Esophagus squamous epithelium (tissue), 5 donors: Measurements from ENCODE around the gene HEPACAM2. TPM values are rescaled to one million over a fixed set of nuclear protein-coding genes. Genes with fewer than 3 reads are reported as not detected.

Experiments used
- DNase-seq: peaks from one replicate; lab custom pipeline; 2025; lab: John Stamatoyannopoulos, UW
- H3K27ac ChIP-seq, 4 donors: fragments of 200-600 bp; sonication (generic); one replicate each; pipeline ENCODE4 v1.5.1; 2016 to 2019; ENCODE audit warnings: mild to moderate bottlenecking in 1 of 4
- H3K27me3 ChIP-seq, 4 donors: fragments of 200-600 bp; sonication (generic); 1 replicate in 3 of 4; 2 replicates in 1 of 4; pipeline versions ENCODE4 v1.5.1 to v1.6.0; 2017 to 2021; ENCODE audit warnings: antibody characterized with exemption in 1 of 4
- H3K36me3 ChIP-seq, 3 donors: fragments of 200-600 bp; sonication (generic); one replicate each; pipeline ENCODE4 v1.5.1; 2016 to 2019
- H3K4me1 ChIP-seq, 3 donors: fragments of 200-600 bp; sonication (generic); one replicate each; pipeline ENCODE4 v1.5.1; 2017 to 2019
- H3K4me3 ChIP-seq, 4 donors: fragments of 200-600 bp; sonication (generic); 1 replicate in 3 of 4; 2 replicates in 1 of 4; pipeline ENCODE4 v1.5.1; 2016 to 2019; ENCODE audit warnings: mild to moderate bottlenecking in 2 of 4, moderate library complexity in 1 of 4
- H3K9me3 ChIP-seq, 3 donors: fragments of 200-600 bp; sonication (generic); one replicate each; pipeline ENCODE4 v1.5.1; 2016 to 2019
- POLR2A ChIP-seq, 4 donors: fragments of 450-650 bp; IDR thresholded peaks; one replicate each; pipeline ENCODE4 v1.6.1; 2017; ENCODE audit warnings: antibody characterized with exemption in 4 of 4, mild to moderate bottlenecking in 4 of 4, moderate library complexity in 3 of 4
- WGBS, 2 donors: methylation state at CpG; one replicate each; pipeline ENCODE4 v1.1.5; 2018; 5-methylcytosine and 5-hydroxymethylcytosine counted together
- intact Hi-C: fragments of 100-400 bp; cut with DNase I; formaldehyde crosslinking; loops from one replicate; pipeline ENCODE4 v1.15.0; 2022
- total RNA-seq, 4 donors: library from RNA; depleted of rRNA; stranded (reverse); fragments of >200 nt; gene quantifications; one replicate each; pipeline ENCODE4 v1.1.0, GENCODE V29; 2016
- TF ChIP-seq, protein P1 (sequence below), 6 experiments: fragments of 450-650 bp in 4 of 6; fragments of 200-600 bp in 2 of 6; sonication (generic) in 2 of 6; IDR thresholded peaks; one replicate each; pipeline ENCODE4 v1.5.1; 2016 to 2019; ENCODE audit warnings: antibody characterized with exemption in 6 of 6, mild to moderate bottlenecking in 4 of 6, moderate library complexity in 4 of 6
- donor health status: DM: yes; HTN: yes; CAD: no.

HEPACAM2 gene
- total RNA-seq, 4 donors from 2014 or later = not detected

DNA sequence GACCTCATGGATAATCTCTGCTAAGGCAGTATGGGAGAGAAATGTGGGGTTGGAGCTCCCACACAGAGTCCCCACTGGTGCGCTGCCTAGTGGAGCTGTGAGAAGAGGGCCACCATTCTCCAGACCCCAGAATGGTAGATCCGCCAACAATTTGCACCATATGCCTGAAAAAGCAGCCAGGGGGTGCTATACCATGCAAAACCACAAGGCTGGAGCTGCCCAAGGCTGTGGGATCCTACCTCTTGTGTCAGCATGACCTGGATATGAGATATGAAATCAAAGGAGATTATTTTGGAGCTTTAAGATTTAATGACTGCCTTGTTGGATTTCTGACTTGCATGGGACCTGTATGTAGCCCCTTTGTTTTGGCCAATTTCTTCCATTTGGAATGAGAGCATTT, 51.0 kb downstream of the HEPACAM2 start:
- no peak overlapping the region for H3K27ac ChIP-seq
- no peaks in the 10 kb centered on the region for H3K36me3 ChIP-seq
- TF ChIP-seq, protein P1, sequence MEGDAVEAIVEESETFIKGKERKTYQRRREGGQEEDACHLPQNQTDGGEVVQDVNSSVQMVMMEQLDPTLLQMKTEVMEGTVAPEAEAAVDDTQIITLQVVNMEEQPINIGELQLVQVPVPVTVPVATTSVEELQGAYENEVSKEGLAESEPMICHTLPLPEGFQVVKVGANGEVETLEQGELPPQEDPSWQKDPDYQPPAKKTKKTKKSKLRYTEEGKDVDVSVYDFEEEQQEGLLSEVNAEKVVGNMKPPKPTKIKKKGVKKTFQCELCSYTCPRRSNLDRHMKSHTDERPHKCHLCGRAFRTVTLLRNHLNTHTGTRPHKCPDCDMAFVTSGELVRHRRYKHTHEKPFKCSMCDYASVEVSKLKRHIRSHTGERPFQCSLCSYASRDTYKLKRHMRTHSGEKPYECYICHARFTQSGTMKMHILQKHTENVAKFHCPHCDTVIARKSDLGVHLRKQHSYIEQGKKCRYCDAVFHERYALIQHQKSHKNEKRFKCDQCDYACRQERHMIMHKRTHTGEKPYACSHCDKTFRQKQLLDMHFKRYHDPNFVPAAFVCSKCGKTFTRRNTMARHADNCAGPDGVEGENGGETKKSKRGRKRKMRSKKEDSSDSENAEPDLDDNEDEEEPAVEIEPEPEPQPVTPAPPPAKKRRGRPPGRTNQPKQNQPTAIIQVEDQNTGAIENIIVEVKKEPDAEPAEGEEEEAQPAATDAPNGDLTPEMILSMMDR (IDR thresholded peaks at IDR 0.05) = no peak
- TF ChIP-seq POLR2A (IDR thresholded peaks at IDR 0.05) = no peak
- no peaks in the 10 kb centered on the region for H3K27me3 ChIP-seq
- peaks cover 0 to 20% (median 13%) of the 10 kb centered on the region in 3 donors for H3K9me3 ChIP-seq
- no peak overlapping the region for H3K4me3 ChIP-seq
- H3K4me1 ChIP-seq = no peaks in the 10 kb centered on the region
- 88 to 100% methylated on average over 2 of the region's 2 CpGs for WGBS, 2 donors
- intact Hi-C loops = no loop called here
- DNase-seq = no peak

DNA sequence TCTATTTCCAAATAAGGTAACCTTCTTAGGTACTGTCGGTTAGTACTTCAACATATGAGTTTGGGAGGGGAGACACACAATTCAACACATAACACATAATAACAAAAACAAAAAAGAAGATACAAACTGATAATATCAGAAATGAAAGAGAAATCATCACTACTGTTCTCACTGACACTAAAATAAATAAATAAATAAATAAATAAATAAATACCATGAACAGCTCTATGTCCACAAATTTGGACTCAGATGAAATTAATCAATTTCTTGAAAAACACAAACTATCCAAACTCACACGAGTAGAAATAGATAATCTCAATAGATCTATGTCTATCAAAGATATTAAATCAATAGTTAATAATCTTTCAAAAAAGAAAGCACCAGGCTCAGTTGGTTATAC, 53.6 kb downstream of the HEPACAM2 start:
- intact Hi-C loops = no loop called here
- 57 to 58% methylated on average over 2 of the region's 2 CpGs for WGBS, 2 donors
- no peak for TF ChIP-seq POLR2A (IDR thresholded peaks at IDR 0.05)
- TF ChIP-seq, protein P1 (IDR thresholded peaks at IDR 0.05) = no peak

DNA sequence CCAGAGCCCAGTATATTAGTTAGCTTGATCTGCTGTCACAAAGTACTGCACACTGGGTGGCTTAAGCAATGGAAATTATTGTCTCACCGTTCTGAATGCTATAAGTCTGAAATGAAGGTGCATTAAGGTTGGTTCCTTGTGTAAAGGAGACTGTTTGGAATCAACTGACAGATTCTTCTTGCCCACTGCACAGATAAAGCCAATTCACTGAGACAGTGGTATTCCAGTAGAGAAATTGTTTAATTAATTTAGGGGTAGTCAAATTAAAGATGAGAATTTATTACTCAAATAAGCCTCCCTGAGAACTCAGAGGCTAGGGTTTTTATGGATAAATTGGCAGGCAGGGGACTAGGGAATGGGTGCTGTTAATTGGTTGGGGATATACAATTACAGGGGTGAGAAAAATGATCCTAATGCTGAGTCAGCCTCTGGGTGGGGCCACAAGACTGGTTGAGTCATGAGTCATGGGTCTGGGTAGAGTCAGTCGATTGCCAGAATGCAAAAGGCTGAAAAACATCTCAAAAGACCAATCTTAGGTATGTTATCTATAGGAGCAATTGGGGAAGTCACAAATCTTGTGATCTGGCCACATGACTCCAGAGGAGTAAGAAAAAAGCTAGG, 54.6 kb downstream of the HEPACAM2 start:
- 29 to 40% methylated on average over 2 of the region's 2 CpGs for WGBS, 2 donors
- intact Hi-C loops = no loop called here

More for the DNA sequence above, 53.6 kb downstream of the HEPACAM2 start:
- H3K27me3 ChIP-seq = no peaks in the 10 kb centered on the region
- no peaks in the 10 kb centered on the region for H3K36me3 ChIP-seq
- DNase-seq = no peak
- H3K27ac ChIP-seq = no peak overlapping the region
- H3K4me3 ChIP-seq = no peak overlapping the region
- H3K9me3 ChIP-seq = peaks cover 0 to 28% (median 13%) of the 10 kb centered on the region in 3 donors
- no peaks in the 10 kb centered on the region for H3K4me1 ChIP-seq

DNA sequence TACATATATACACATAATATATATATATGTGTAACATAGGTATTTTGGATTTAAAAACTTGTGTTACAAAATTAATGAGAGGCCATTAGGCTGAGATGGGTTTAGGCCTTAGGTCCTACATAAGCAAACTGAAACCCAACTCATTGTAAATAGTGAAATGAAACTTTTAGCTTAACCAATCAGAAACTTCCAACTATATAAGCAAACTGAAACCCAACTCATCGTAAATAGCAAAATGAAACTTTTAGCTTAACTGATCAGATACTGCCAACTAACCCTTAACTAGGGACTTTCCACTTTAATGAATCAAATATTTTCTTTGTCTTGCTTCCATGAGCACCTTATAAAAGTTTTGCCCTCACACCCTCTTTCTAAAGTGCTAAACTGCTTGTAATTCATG, 60.8 kb downstream of the HEPACAM2 start:
- TF ChIP-seq, protein P1 (IDR thresholded peaks at IDR 0.05) = no peak
- TF ChIP-seq POLR2A (IDR thresholded peaks at IDR 0.05) = no peak
- no peaks in the 10 kb centered on the region for H3K4me1 ChIP-seq
- intact Hi-C loops = no loop called here
- no peak overlapping the region for H3K27ac ChIP-seq
- H3K9me3 ChIP-seq = peaks cover 0 to 11% (median 0%) of the 10 kb centered on the region in 3 donors
- WGBS, 2 donors = 21 to 29% methylated on average over 1 of the region's 1 CpG
- no peaks in the 10 kb centered on the region for H3K27me3 ChIP-seq
- H3K36me3 ChIP-seq = no peaks in the 10 kb centered on the region
- no peak for DNase-seq
- H3K4me3 ChIP-seq = no peak overlapping the region

More for the DNA sequence above, 54.6 kb downstream of the HEPACAM2 start:
- Histone ChIP-seq H3K9me3 (peaks cover 0 to 28% (median 13%) of the 10 kb centered on the region in 3 donors), H3K27me3 (no peaks in the 10 kb centered on the region), H3K4me1 (no peaks in the 10 kb centered on the region), H3K36me3 (no peaks in the 10 kb centered on the region), H3K4me3 (no peak overlapping the region), H3K27ac (no peak overlapping the region)
- no peak for TF ChIP-seq POLR2A (IDR thresholded peaks at IDR 0.05)
- TF ChIP-seq, protein P1 (IDR thresholded peaks at IDR 0.05) = no peak
- DNase-seq = no peak

DNA sequence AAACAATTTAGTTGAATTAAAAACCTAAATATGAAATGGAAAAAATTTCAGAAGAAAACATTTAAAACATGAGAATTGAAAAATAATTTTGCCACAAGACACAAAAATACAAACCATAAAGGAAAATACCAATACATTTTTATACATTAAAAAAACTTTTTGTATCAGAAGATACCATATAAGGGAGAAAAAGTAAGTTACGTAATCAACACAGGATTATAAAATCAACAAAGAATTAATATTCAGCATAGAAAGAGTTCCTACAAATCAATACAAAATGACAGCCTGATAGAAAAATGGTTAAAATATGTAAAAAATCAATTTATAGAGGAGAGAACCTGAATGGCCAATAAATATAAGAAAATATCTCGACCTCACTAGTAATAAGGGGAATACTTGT, 61.5 kb downstream of the HEPACAM2 start:
- Histone ChIP-seq H3K27ac (no peak overlapping the region), H3K4me1 (no peaks in the 10 kb centered on the region), H3K9me3 (peaks cover 0 to 4% (median 0%) of the 10 kb centered on the region in 3 donors), H3K36me3 (no peaks in the 10 kb centered on the region), H3K4me3 (no peak overlapping the region), H3K27me3 (no peaks in the 10 kb centered on the region)
- no peak for DNase-seq
- WGBS, 2 donors = 87 to 94% methylated on average over 2 of the region's 2 CpGs
- intact Hi-C loops = no loop called here
- TF ChIP-seq POLR2A (IDR thresholded peaks at IDR 0.05) = no peak
- TF ChIP-seq, protein P1 (IDR thresholded peaks at IDR 0.05) = no peak
